A673 (cell line): Measurements from ENCODE around the gene TP53BP1.

Experiments used
- CTCF ChIP-seq: fragments of 300-800, 200-600 bp; sonication (generic); conservative IDR thresholded peaks from 2 replicates; pipeline ENCODE4 v1.5.1; 2017; ENCODE audit warnings: low read depth, mild to moderate bottlenecking, antibody characterized with exemption, low read length, moderate library complexity, mixed read lengths
- EZH2 ChIP-seq: fragments of 200-600 bp; sonication (generic); IDR thresholded peaks from 2 replicates; pipeline ENCODE4 v1.6.1; 2017; ENCODE audit warnings: borderline replicate concordance, low read depth, mild to moderate bottlenecking, mixed read lengths, antibody characterized with exemption, low read length; ENCODE audit not compliant: poor library complexity, severe bottlenecking

- TF ChIP-seq CTCF: no peak
- TF ChIP-seq EZH2: no peak
Measured at GRCh38 chr15:43403616-43404015, 89.3 kb downstream of the TP53BP1 start.
